ENCODE measurements around the gene REXO4. TPM values are rescaled to one million over a fixed set of nuclear protein-coding genes. Genes with fewer than 3 reads are reported as not detected.
A peak's percentile ranks its signal among the peaks of the same experiment; 100 is the strongest.

The REXO4 gene
- total and polyA plus RNA-seq, 2 of the 8 experiments (the other 6 are each of a cell fraction or from before 2014, with no cell fraction given): 19.1 to 38.3 TPM

GRCh38 chr9:133378408-133378962 lies 39.3 kb downstream of the REXO4 start:
- ChIA-PET POLR2A (ENCODE audit: partially characterized antibody) (interaction anchor here (0.7 to 19.9 kb wide), 7 partner anchors 12 to 81 kb away, joined by 3 to 461 read pairs (median 4); partner anchors contain the start of genes CACFD1, MED22, REXO4 and RPL7A), CTCF (ENCODE audit: partially characterized antibody) (interaction anchor here (0.5 to 5.4 kb wide), 10 partner anchors 11 to 218 kb away, joined by 3 to 33 read pairs (median 4); no protein-coding TSS in a partner anchor)
- H2AFZ ChIP-seq (ENCODE audit: low read length): no peak overlapping the region
- WGBS, 2 experiments (ENCODE audit: extremely low coverage in 1 of 2, insufficient coverage in 1 of 2, insufficient read length in 1 of 2, insufficient replicate concordance in 2 of 2, low coverage in 1 of 2, low lambda C conversion rate in 2 of 2, missing lambda C conversion rate in 1 of 2): 80% methylated on average over 1 of the region's 1 CpG; no CpG with 5 or more reads in 1 of the 2 experiments
- H2BK5ac ChIP-seq (ENCODE audit: low read depth, low read length): no peak overlapping the region
- no peak overlapping the region for H4K91ac ChIP-seq (replicated peaks; ENCODE audit: insufficient read length, low read length)
- FAIRE-seq (no peak), DNase-seq (ENCODE audit: low read depth in 1 of 2, low spot score in 2 of 2) (no peak)
- peaks cover 2 to 17% of the 10 kb centered on the region in 2 experiments for H4K20me1 ChIP-seq (replicated peaks in 1 of 2; ENCODE audit: control insufficient read depth in 1 of 2, insufficient read depth in 2 of 2, low read length in 2 of 2)
- H3K9me3 ChIP-seq (ENCODE audit: insufficient read depth in 2 of 2, low read depth in 1 of 2, low read length in 1 of 2): peaks cover 0 to 12% of the 10 kb centered on the region in 2 experiments; a peak in 3 of 4 replicates
- peak overlapping the region; percentile 71; the same call in 1 of the 2 replicates for H4K8ac ChIP-seq (ENCODE audit: extremely low read depth, insufficient read depth, low read length)
- no peak overlapping the region for H2BK120ac ChIP-seq (replicated peaks; ENCODE audit: low read depth, low read length)
- no peak overlapping the region for H3K23ac ChIP-seq (ENCODE audit: insufficient read length)
- no peak overlapping the region for H3K18ac ChIP-seq (ENCODE audit: extremely low read depth, low read length)
- no peak overlapping the region for H2AK5ac ChIP-seq (ENCODE audit: low read depth, low read length)
- H3K36me3 ChIP-seq (ENCODE audit: control insufficient read depth in 2 of 4, insufficient read depth in 4 of 4, low read length in 3 of 4): peaks cover 0 to under 1% (median 0%) of the 10 kb centered on the region in 4 experiments; a peak in 2 of 8 replicates
- H3K14ac ChIP-seq (ENCODE audit: insufficient read length): no peak overlapping the region
- H2BK12ac ChIP-seq (ENCODE audit: low read depth, low read length): no peak overlapping the region
- H2BK20ac ChIP-seq (ENCODE audit: low read length): no peak overlapping the region
- H4K5ac ChIP-seq (ENCODE audit: insufficient read length, low read depth, low read length): no peak overlapping the region
- H3K4ac ChIP-seq (replicated peaks; ENCODE audit: insufficient read length, low read depth, low read length): no peak overlapping the region
- H3K79me2 ChIP-seq (ENCODE audit: control insufficient read depth in 1 of 2, insufficient read depth in 2 of 2, low read length in 2 of 2): peaks cover 4 to 19% of the 10 kb centered on the region in 2 experiments; a peak in 3 of 4 replicates
- no peak overlapping the region for H2BK15ac ChIP-seq (ENCODE audit: low read length)
- H3K27ac ChIP-seq (ENCODE audit: low read depth, low read length): no peak overlapping the region
- H3K27me3 ChIP-seq (replicated peaks in 1 of 4; ENCODE audit: control insufficient read depth in 3 of 4, extremely low read depth in 1 of 4, insufficient read depth in 3 of 4, low read length in 3 of 4): peaks cover 0 to 11% (median 6%) of the 10 kb centered on the region in 4 experiments; a peak in 5 of 7 replicates
- H3K4me3 ChIP-seq (ENCODE audit: extremely low read depth in 1 of 4, insufficient read depth in 2 of 4, low read depth in 3 of 4, low read length in 4 of 4): no peak overlapping the region
- H3K9ac ChIP-seq (replicated peaks in 1 of 4; ENCODE audit: extremely low read depth in 1 of 4, low read depth in 3 of 4, low read length in 3 of 4): no peak overlapping the region
- no peak overlapping the region for H3K4me2 ChIP-seq (ENCODE audit: insufficient read depth in 1 of 2, low read depth in 2 of 2, low read length in 2 of 2)
- no peaks in the 10 kb centered on the region for H3K79me1 ChIP-seq (ENCODE audit: low read depth, low read length)
- H3K56ac ChIP-seq (replicated peaks; ENCODE audit: insufficient read length, low read depth, low read length): no peak overlapping the region
- H3K4me1 ChIP-seq (replicated peaks in 1 of 4; ENCODE audit: control insufficient read depth in 3 of 4, insufficient read depth in 4 of 4, low read length in 3 of 4): peaks cover 0 to 5% (median 0%) of the 10 kb centered on the region in 4 experiments; a peak in 1 of 7 replicates
- H3K23me2 ChIP-seq (ENCODE audit: low read depth, low read length): peaks cover 21% of the 10 kb centered on the region; the same call in 1 of the 2 replicates
- TF ChIP-seq EZH2 (IDR thresholded peaks at IDR 0.05; ENCODE audit: low read depth, low read length, severe bottlenecking) (no peak), PHF8 (conservative IDR thresholded peaks at IDR 0.05; ENCODE audit: low read depth, low read length) (no peak), GTF2F1 (IDR thresholded peaks at IDR 0.05; ENCODE audit: borderline replicate concordance, low read depth, low read length) (no peak), SIRT6 (IDR thresholded peaks at IDR 0.05; ENCODE audit: low read length) (no peak), RAD21 (IDR thresholded peaks at IDR 0.05 in 1 of 2, conservative IDR thresholded peaks at IDR 0.05 in 1 of 2; ENCODE audit: low read depth in 2 of 2, low read length in 2 of 2) (no peak), SUZ12 (IDR thresholded peaks at IDR 0.05; ENCODE audit: low read length) (no peak), KDM1A (IDR thresholded peaks at IDR 0.05; ENCODE audit: borderline replicate concordance, low read length) (no peak), KDM5A (IDR thresholded peaks at IDR 0.05; ENCODE audit: low read length) (no peak)

Data from H1 (cell line).